Tibial nerve (tissue), 4 donors: Measurements from ENCODE around the gene NOM1. TPM values are rescaled to one million over a fixed set of nuclear protein-coding genes. Genes with fewer than 3 reads are reported as not detected.

Source experiments
- DNase-seq, 2 donors: peaks; one replicate each; pipeline ENCODE4 v3.0.0-alpha.2; 2019; ENCODE audit warnings: low spot score in 2 of 2
- H3K27ac ChIP-seq, 4 donors: fragments of 200-600 bp; sonication (generic) in 3 of 4; one replicate each; pipeline ENCODE4 v1.5.1; 2017 to 2019; ENCODE audit warnings: mild to moderate bottlenecking in 1 of 4
- H3K27me3 ChIP-seq, 2 donors: fragments of 200-600 bp; sonication (generic) in 1 of 2; one replicate each; pipeline versions ENCODE4 v1.5.1 to v1.6.0; 2017 to 2019
- H3K36me3 ChIP-seq, 3 donors: fragments of 200-600 bp; sonication (generic); one replicate each; pipeline ENCODE4 v1.5.1; 2018 to 2019
- H3K4me1 ChIP-seq, 4 donors: fragments of 200-600 bp; sonication (generic) in 3 of 4; one replicate each; pipeline ENCODE4 v1.5.1; 2017 to 2019
- H3K4me3 ChIP-seq, 4 donors: fragments of 200-600 bp; sonication (generic) in 3 of 4; one replicate each; pipeline ENCODE4 v1.5.1; 2017 to 2019; ENCODE audit warnings: mild to moderate bottlenecking in 1 of 4, moderate library complexity in 1 of 4
- H3K9me3 ChIP-seq, 4 donors: fragments of 200-600 bp; sonication (generic) in 3 of 4; one replicate each; pipeline ENCODE4 v1.5.1; 2017 to 2019
- EP300 ChIP-seq, 2 donors: sonication (generic); formaldehyde crosslinking; IDR thresholded peaks; one replicate each; pipeline ENCODE4 v1.6.1; 2017; ENCODE audit warnings: antibody characterized with exemption in 2 of 2, mild to moderate bottlenecking in 1 of 2
- POLR2A ChIP-seq, 2 donors: fragments of 450-650 bp; IDR thresholded peaks; one replicate each; pipeline ENCODE4 v1.6.1; 2017; ENCODE audit warnings: antibody characterized with exemption in 2 of 2, mild to moderate bottlenecking in 2 of 2, moderate library complexity in 2 of 2
- WGBS, 2 donors: methylation state at CpG; one replicate each; pipeline ENCODE4 v1.1.5; 2018; 5-methylcytosine and 5-hydroxymethylcytosine counted together
- total RNA-seq, 4 donors: library from RNA; depleted of rRNA; stranded (reverse); fragments of >200 nt; gene quantifications; one replicate each; pipeline ENCODE4 v1.1.0, GENCODE V29; 2016
- TF ChIP-seq, protein P1 (sequence below), 5 experiments: fragments of 200-600 bp in 3 of 5; fragments of 450-650 bp in 2 of 5; sonication (generic) in 3 of 5; IDR thresholded peaks; one replicate each; pipeline ENCODE4 v1.5.1; 2016 to 2019; ENCODE audit warnings: antibody characterized with exemption in 5 of 5, mild to moderate bottlenecking in 3 of 5, moderate library complexity in 2 of 5

Gene NOM1
- total RNA-seq, 4 donors from 2014 or later, result 23.3 to 41.5 (median 25.3) TPM

DNA sequence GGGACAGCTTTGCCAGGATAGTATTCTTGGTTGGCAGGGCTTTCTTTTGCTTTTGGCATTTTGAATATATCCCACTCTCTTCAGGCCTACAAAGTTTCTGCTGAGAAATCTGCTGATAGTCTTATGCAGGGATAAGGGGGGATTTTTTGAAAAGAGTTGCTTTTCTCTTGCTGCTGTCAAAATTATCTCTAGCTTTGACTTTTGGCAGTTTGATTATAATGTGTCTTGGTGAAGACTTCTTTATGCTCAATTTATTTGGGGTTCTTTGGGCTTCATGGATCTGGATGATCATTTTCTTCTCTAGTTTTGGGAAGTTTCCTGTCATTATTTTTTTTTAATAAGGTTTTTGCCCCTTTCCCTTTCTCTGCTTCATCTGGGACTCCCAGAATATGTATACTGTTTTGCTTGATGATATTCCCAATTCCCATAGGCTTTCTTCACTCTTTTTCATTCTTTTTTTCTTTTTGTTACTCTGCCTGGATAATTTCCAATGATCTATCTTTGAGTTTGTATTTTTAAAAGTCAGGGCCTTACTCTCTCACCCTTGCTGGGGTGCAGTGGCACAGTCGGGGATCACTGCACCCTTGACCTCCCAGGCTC lies 29.6 kb downstream of the NOM1 start:
- Histone ChIP-seq H3K27me3 (no peaks in the 10 kb centered on the region), H3K27ac (no peak overlapping the region), H3K9me3 (peaks cover 0 to 16% (median 5%) of the 10 kb centered on the region in 4 donors), H3K4me3 (no peak overlapping the region), H3K4me1 (peaks cover 0 to 3% (median 0%) of the 10 kb centered on the region in 4 donors), H3K36me3 (peaks cover 0 to 63% (median 0%) of the 10 kb centered on the region in 3 donors)
- TF ChIP-seq POLR2A (IDR thresholded peaks at IDR 0.05) (no peak), EP300 (IDR thresholded peaks at IDR 0.05) (no peak)
- TF ChIP-seq, protein P1, sequence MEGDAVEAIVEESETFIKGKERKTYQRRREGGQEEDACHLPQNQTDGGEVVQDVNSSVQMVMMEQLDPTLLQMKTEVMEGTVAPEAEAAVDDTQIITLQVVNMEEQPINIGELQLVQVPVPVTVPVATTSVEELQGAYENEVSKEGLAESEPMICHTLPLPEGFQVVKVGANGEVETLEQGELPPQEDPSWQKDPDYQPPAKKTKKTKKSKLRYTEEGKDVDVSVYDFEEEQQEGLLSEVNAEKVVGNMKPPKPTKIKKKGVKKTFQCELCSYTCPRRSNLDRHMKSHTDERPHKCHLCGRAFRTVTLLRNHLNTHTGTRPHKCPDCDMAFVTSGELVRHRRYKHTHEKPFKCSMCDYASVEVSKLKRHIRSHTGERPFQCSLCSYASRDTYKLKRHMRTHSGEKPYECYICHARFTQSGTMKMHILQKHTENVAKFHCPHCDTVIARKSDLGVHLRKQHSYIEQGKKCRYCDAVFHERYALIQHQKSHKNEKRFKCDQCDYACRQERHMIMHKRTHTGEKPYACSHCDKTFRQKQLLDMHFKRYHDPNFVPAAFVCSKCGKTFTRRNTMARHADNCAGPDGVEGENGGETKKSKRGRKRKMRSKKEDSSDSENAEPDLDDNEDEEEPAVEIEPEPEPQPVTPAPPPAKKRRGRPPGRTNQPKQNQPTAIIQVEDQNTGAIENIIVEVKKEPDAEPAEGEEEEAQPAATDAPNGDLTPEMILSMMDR (IDR thresholded peaks at IDR 0.05), result no peak
- 100% methylated on average over 1 of the region's 1 CpG for WGBS, 2 donors
- no peak for DNase-seq

DNA sequence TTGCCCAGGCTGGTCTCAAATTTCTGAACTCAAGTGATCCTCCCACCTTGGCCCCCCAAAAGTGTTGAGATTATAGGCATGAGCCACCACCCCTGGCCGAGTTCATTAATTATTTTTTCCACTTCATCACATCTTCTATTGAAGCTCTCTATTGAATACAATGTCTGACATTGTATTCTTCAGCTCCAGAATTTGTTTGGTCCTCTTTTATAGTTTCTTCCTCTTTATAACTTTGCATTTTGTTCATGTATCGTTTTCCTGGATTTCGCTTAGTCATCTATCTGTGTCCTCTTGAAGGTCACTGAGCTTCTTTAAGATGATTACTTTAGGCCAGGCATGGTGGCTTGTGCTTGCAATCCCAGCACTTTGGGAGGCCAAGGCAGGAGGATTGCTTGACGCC lies 30.2 kb downstream of the NOM1 start:
- WGBS, 2 donors, result 91% methylated on average over 4 of the region's 4 CpGs
- Histone ChIP-seq H3K27me3 (no peaks in the 10 kb centered on the region), H3K9me3 (peaks cover 0 to 16% (median 5%) of the 10 kb centered on the region in 4 donors), H3K4me3 (no peak overlapping the region), H3K4me1 (peaks cover 0 to 7% (median 0%) of the 10 kb centered on the region in 4 donors), H3K36me3 (peaks cover 0 to 59% (median 0%) of the 10 kb centered on the region in 3 donors), H3K27ac (no peak overlapping the region)
- no peak for DNase-seq
- TF ChIP-seq, protein P1 (IDR thresholded peaks at IDR 0.05), result no peak
- no peak for TF ChIP-seq POLR2A (IDR thresholded peaks at IDR 0.05)
- no peak for TF ChIP-seq EP300 (IDR thresholded peaks at IDR 0.05)

DNA sequence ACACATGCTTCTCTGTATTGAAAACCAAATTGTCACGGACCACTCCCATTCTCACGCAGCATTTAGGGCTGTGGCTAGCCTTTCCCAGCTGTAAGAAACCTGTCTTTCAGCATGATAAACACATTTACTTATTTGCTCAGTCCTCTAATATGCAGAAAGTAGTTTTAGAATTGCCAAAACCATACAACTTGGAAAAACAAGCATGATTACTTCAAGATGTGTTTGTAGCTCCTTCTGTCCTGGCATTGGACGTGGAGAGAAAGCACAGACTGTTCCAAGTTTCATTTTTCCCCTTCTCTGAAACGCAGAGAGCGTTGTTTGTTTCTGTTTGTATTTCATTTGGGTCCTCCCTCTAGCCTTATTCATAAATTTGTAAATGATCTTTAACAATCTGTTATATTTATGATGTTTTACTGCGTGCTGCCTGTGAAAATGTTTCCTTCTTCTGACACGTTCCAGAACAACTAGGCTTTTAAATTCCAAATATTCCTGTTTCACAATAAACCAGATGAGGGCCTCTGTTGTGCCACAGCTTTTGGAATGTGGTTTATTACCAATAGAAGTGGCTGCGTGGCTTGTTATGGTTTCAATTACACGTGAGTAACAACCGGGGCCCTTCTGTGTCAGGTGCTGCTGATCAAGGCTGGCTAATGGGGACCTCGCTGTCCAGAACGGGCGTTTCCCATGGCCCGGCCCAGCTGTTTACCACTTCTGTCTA lies 34.8 kb downstream of the NOM1 start:
- 40 to 44% methylated on average over 14 of the region's 14 CpGs for WGBS, 2 donors
- Histone ChIP-seq H3K27ac (peak overlapping the region; percentile 42 to 88 (median 70)), H3K36me3 (peaks cover 0 to 22% (median 0%) of the 10 kb centered on the region in 3 donors), H3K4me1 (peaks cover 0 to 17% (median 2%) of the 10 kb centered on the region in 4 donors), H3K4me3 (peak overlapping the region in 1 of 4 donors; percentile 25), H3K9me3 (peaks cover 0 to 6% (median 1%) of the 10 kb centered on the region in 4 donors), H3K27me3 (no peaks in the 10 kb centered on the region)
- TF ChIP-seq POLR2A (IDR thresholded peaks at IDR 0.05), result no peak
- TF ChIP-seq, protein P1 (IDR thresholded peaks at IDR 0.05), result no peak
- peak; percentile 29 to 78 for TF ChIP-seq EP300 (IDR thresholded peaks at IDR 0.05)
- DNase-seq, result peak; percentile 25 to 60

GRCh38 chr7:156985101-156985992 lies 35.8 kb downstream of the NOM1 start:
- 86 to 87% methylated on average over 29 of the region's 29 CpGs for WGBS, 2 donors
- H3K9me3 ChIP-seq, result no peaks in the 10 kb centered on the region
- TF ChIP-seq EP300 (IDR thresholded peaks at IDR 0.05) (no peak), POLR2A (IDR thresholded peaks at IDR 0.05) (no peak)
- peak overlapping the region; percentile 42 to 88 (median 70) for H3K27ac ChIP-seq
- no peak for DNase-seq
- H3K27me3 ChIP-seq, result no peaks in the 10 kb centered on the region
- peaks cover 0 to 16% (median 0%) of the 10 kb centered on the region in 3 donors for H3K36me3 ChIP-seq
- no peak overlapping the region for H3K4me3 ChIP-seq
- peaks cover 0 to 17% (median 2%) of the 10 kb centered on the region in 4 donors for H3K4me1 ChIP-seq

GRCh38 chr7:156986378-156986777 lies 36.9 kb downstream of the NOM1 start:
- 91 to 93% methylated on average over 8 of the region's 8 CpGs for WGBS, 2 donors
- H3K9me3 ChIP-seq, result no peaks in the 10 kb centered on the region
- H3K4me1 ChIP-seq, result peaks cover 0 to 17% (median 2%) of the 10 kb centered on the region in 4 donors
- peaks cover 0 to 10% (median 0%) of the 10 kb centered on the region in 3 donors for H3K36me3 ChIP-seq
- DNase-seq, result no peak
- TF ChIP-seq, protein P1 (IDR thresholded peaks at IDR 0.05), result no peak
- peaks cover 0 to 5% of the 10 kb centered on the region in 2 donors for H3K27me3 ChIP-seq
- no peak overlapping the region for H3K4me3 ChIP-seq
- no peak overlapping the region for H3K27ac ChIP-seq
